Hematopoietic multipotent progenitor cell treated with erythropoietin and hydrocortisone succinate and interleukin-3 and kit ligand, for 15 days (in vitro differentiated cells): ENCODE measurements around the gene MPRIP.

Source experiments
- DNase-seq: peaks from one replicate; pipeline ENCODE4 v3.0.0-alpha.2; 2015; ENCODE audit warnings: low spot score

Gene MPRIP

DNA sequence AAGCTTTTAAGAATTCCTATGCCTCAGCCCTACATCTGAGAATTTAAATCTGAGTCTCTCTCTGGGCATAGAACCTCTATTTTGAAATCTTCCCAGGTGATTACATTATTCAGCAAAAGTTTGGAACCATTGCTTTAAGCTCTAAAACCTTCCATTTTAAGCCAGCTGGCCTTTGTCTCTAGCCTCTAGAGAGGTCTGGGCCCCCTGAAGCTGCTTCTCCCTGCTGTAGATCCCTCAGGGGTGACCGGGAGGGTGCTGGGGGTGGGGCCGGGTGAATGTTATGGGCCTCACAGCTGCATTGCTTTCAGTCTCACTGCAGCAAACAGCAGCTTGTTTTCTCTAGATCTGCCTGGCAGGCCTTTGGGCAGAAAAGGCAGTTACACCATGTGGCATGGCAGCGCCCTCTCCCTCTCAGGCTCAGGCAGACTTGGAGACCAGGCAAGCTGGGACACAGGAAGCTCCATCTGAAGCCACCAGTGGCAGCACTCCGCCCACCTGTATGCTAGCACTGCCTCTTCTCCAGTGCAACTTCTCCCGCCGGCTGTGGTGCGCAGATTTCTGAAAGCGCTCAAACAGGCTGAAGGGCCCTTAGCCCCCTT is 66.3 kb downstream of the MPRIP start:
- peak; percentile 32 for DNase-seq

DNA sequence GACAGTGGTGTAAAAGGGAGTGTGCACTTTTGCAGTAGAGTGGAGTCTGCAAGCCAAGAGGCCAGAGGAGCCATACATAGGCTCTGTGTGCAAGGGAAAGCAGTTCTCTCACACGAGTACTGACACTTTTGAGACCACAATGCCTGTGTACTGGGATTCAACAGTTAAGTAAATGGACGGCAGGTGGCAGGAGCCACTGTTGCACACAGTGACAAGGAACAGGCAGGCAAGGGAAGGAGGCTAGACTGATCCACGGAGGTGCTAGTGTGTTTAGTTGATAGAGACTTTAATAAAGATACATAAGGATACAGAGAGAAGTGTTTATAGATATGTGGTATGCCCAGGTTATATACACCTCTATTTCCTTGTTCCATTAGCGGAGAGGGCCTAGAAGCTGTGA is 67.0 kb downstream of the MPRIP start:
- DNase-seq = peak; percentile 54

DNA sequence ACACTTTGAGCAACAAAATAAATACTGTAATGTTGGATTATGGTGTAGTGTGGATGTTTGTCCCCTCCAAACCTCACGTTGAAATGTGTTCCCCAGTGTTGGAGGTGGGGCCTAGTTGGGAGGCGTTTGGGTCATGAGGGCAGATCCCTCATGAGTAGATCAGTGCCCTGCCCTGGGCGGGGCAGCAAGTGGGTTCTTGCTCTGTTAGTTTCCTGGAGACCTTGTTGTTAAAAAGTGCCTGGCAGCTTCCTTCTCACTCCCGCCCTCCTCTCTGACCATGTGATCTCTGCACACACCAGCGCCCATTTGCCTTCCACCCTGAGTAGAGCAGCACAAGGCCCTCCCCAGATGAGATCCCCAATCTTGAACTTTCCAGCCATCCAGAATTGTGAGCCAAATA is 67.7 kb downstream of the MPRIP start:
- peak; percentile 91 for DNase-seq

DNA sequence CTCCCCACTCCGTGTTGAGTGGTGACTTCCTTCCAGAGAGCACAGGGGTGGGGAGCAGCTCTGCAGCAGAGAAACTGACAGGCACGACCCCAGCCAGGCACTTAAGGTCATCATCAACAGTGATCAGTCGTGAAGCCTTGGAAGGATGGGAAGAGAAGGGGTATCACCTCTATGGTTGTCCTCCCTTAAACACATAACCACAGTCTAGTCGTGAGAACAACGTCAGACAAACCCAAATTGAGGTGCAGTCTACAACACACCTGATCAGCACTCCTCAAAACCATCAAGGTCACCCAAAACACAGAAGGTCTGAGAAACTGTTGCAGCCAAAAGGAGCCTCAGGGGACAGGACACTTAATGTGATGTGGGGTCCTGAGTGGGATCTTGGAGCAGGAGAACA is 68.3 kb downstream of the MPRIP start:
- DNase-seq = no peak

DNA sequence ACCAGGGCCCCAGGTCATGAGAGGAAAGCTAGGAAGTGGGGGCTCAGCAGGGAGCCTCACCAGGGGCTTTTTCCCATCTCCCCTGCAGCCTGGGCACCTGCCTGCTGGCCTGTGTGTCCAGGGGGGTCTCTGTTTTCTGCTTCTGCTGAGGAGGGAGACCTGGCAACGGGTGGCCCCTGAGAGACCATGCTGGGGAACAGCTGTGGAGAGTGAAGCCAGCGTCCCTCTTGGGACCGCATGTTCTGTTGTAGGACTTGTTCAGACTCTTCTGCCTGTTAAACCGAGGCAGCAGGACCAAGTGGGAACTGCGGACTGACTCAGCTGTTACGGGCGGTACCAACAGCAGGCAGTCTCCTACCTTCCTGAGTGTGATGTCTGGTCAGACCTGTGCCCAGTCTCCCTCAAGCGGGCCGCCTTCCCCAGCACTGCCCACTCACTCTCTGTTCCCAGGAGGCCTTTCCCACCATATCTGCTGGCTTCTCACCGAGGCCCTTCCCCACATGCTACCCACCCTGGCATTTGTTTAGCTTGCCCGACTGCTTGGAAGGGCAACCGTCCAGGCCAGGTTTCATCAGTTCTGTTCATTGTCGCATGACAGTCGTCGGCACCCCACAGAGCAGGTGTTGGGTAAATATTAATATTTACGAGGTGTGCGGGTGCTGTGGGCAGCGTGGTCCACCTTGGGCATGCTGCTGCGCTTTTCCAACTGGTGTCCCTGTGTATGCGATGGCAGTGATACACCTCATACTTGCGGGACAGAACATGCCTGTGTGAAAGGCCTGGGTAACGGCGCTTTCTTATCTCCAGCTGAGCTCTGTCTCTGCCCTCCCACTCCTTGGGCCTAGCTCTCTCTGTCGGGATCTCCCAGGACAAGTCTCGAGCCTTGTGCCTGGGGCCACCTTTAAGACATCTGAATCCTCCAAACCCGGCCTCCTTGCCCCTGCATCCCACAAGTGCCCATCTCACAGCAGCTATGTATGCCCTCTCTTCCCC is 69.4 kb downstream of the MPRIP start:
- peak; percentile 45 for DNase-seq

DNA sequence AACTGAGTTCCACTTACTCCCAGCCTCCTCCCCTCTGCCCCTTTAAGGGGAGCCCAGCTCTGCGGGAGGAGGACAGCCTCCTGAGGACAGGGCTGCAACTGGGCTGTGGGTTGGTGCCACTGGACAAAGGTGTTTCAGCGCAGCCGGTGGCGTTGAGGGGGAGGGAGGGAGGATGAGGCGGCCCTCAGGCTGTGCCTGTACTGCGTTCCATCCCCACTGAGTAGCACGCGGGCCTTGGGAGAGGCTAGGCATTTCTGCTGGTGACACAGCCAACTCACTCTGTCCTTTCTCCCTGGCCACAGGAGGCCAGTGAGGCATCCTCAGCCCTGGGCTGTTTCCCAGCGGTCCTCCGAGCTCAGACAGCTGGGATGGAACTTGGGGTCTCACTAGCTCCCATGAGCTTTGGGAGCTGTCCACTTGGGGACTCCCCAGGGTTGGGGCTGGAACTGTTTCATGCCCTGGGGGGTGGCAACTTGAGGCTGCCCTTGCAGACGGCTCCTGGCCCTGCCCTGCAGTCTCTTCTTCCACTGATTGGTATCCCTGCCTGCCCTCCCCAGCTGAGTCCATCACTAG is 70.5 kb downstream of the MPRIP start:
- no peak for DNase-seq

DNA sequence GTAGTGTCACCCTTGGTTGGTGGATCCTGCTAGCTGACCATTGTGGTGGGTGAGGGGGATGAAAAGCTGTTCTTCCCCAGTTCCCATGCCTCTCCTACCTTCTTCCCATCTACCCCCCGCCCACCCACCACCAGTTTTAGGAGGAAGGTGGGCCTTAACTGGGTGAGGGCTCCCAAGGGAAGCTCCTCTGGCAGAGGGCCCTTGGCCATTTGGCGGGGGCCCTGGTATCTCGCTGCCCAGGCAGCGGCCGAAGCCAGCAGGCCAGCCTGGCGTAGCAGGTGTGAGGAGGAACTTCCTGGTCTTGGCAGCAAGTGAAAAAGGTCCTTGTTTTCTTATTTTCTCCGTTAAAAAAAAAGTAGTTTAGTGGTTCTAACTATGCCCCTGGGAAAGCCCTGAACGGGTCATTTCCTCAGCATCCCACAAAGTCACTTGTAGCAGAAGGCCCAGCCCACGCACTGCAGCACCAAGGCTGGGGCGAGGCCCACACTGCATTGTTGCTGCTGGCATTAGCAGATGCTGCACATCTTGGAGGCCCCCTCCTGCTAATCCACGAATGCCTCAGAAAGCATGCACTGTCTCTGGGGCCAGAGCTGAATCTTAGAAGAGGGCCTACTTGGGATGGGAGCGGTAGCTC is 72.5 kb downstream of the MPRIP start:
- DNase-seq = no peak

DNA sequence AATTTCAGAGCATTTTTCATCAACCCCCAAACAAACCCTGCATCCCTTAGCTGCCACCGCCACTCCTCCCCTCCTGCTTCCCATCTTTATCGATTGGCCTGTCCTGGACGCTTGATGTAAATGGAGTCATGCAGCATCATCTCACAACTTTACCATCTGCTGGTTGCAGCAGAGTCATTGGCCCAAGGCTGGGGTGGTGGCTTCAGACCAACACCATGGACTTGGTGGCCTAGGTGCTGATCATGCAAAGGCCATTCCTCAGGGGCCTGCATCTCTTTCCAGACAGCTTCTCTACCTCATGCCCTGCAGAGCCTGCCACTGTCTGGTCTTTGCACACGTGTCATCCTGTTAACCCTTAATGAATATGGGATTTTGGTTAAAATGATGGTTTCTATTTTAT is 73.4 kb downstream of the MPRIP start:
- DNase-seq = no peak

DNA sequence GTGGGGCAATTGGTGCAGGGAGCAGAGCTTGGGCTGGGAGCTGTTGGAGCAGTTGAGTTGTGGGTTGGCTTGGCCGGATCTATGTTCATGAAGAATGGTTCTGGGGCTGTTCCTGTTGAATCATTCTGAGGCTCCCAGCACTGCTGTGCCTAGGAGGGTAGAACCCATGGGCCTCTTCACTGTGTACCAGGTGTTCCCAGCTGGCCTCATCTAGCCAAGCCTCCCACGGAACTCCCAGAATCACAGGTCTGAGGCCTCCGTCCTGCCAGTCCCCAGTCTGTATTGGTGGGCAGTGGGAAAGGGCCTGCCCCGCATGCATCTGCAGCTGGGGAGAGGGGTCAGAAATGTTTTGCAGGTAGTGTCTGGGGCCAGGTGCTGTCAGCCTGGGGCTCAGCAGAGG is 74.1 kb downstream of the MPRIP start:
- no peak for DNase-seq

DNA sequence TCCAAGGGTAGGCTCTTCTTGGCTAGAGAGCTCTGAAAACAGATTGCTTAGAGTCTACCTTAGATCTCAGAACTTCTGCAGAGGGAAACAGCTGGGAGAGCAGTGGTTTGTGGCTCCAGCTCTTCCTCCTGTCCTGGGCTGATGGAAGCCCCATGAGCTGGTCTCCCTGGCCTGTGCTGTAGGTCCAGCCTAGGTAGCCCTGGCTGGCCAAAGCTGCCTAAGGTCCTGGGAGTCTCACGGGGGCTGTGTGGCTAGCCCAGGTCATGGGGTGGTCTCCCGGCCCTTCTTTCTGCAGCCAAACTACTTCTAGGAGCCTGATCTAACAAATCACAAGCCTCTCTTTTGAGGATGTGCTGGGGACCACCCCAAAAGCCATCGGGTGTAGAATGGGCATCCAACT is 75.7 kb downstream of the MPRIP start:
- DNase-seq = no peak

DNA sequence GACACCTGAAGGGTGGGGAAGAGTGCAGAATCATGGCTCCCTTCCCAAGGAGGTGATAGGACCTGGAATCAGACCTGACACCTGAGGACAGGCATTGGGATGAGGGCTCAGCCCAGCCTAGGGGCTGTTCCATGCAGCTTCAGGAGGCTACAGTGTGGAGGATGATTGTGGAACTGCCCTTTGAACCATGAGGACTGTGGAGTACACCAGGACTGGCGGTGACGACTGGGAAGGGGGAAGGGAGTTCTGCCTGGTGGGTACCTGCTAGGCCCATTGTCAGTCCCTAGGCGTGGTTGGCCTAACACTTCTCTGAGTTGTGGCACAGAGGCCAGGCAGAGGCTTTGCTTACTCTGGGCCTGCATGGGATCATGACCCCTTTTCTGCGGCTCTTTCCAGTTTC is 76.1 kb downstream of the MPRIP start:
- no peak for DNase-seq

DNA sequence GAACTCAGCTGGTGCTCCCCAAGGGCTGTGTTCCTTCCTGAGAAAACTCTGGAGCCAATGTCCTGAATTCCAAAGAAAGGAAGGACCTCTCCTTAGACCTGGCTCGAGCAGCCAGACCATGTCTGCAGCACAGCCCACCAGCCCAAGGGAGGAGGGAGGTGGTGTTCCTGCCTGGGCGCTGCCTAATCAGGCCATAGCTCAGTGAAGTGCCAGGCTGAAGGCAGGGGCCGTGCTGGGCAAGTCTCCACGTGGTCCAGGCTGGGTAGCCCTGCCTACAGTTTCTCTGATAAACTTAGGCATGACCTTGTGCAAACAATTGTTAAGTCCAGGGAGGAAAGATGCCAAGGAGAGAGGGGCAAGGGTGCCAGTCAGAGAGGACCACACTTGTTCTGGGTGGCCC is 76.8 kb downstream of the MPRIP start:
- no peak for DNase-seq

DNA sequence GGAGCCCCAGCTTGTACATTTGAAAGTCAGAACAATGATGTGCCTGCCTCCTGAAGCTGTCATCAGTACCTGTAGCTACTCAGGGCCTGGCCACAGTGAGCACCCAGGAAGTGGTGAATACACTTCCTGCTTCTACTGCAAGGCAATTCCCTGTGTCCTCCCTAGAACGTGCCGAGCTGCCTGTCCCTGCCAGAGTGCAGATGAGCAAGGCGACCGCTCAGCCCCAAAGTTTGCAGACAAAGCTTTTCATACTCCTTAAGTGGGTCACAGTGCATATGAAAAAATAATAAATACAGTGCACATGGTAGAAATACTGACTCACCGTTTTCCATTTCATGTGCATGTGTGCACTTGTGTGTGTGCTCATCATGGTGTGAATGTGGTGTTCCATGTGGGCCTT is 77.3 kb downstream of the MPRIP start:
- DNase-seq = no peak

DNA sequence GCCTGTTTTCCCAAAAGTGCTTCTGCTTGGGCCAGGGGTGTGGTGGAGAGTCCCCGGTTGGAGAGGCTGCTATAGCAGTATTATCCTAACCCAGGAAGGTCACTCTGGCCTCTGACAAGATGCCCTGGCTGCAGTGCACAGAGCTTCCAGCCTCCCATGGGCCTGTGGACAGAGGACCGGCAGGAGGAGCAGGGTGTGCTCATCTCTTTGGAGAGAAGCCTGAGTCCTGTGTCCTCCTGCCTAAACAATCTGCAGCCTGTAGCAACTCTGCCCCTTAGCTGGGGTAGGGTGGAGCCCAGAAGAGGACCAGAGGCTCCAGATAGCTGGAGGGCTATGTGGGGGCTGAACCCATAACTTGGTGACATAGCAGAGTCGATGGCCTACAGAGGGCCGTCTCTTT is 78.0 kb downstream of the MPRIP start:
- DNase-seq = no peak

DNA sequence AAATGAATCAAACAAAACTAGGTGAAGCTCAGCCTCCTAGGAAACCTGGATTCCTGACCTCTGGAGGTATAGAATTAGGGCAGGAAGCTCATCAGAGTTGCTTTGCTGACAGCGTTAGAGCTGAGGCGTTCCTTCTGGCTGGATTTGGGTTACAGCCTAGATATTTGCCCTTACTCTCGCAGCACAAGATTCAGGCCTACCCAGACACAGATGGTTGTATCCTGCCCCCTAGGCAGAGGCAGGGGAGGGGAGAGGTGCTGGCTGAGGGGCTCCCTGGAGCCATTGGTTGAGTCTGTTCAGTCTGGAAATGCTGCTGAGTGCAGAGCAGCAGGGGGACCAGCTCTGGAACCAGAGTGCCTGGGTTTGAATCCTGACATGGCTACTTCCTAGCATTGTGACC is 78.4 kb downstream of the MPRIP start:
- no peak for DNase-seq

DNA sequence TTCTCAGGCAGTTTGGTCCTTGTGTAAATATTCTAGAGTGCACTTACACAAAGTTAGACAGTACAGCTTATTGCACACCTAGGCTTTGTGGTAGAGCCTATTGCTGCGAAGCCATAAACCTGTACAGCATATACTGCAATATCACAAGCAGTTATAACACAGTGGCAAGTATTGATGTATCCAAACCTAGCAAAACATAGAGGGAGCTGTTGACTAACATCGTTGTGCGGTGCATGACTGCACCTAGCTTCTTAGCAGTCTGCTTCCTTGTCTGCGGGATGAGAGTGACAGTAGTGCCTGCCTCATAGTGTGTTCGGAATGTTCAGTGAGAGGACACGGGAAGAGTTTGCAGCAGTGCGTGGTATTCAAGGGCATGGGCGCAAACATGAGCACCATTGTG is 78.9 kb downstream of the MPRIP start:
- DNase-seq = no peak

DNA sequence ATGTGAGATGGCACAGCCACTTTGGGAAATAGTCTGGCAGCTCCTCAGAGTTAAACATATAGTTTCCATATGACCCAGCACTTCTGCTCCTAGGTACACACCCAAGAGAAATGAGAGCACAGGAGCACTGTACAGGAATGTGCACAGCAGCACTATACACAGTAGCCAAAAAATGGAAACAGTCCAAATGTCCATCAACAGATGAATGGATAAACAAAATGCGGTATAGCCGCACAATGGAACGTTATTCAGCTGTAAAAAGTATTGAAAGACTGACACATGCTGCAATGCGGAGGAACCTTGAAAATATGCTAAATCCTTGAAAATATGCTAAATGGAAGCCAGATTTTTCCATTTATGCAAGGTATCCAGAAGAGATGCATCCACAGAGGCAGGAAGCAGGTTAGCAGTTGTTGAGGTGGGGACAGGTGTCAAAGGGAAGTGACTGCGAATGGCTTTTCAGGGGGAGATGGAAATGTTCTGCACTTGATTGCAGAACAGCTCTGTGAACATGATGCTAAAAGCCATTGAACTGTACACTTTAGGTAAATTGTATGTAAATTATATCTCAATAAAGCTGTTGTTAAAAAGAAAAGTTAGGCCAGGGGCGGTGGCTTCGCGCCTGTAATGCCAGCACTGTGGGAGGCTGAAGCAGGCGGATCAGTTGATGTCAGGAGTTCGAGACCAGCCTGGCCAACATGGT is 80.7 kb downstream of the MPRIP start:
- DNase-seq = no peak

DNA sequence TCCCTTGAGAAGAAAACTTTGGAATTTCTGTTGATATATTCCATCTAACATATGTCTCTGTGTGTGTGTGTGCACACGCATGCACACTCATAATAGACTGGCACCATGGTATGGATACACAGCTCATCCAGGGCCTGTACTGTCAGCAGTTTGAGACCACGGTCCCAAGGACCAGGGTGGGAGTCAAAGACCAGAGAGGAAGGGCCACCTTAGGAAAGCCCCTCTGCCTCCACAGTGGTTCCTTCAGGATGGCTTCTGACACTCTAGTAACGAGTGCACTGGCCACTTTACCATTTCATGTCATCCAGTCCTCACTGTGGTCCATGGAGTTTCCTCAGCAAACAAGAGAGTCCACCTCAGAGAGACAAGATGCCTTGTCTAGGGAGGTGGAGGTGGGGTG is 82.1 kb downstream of the MPRIP start:
- DNase-seq = no peak

DNA sequence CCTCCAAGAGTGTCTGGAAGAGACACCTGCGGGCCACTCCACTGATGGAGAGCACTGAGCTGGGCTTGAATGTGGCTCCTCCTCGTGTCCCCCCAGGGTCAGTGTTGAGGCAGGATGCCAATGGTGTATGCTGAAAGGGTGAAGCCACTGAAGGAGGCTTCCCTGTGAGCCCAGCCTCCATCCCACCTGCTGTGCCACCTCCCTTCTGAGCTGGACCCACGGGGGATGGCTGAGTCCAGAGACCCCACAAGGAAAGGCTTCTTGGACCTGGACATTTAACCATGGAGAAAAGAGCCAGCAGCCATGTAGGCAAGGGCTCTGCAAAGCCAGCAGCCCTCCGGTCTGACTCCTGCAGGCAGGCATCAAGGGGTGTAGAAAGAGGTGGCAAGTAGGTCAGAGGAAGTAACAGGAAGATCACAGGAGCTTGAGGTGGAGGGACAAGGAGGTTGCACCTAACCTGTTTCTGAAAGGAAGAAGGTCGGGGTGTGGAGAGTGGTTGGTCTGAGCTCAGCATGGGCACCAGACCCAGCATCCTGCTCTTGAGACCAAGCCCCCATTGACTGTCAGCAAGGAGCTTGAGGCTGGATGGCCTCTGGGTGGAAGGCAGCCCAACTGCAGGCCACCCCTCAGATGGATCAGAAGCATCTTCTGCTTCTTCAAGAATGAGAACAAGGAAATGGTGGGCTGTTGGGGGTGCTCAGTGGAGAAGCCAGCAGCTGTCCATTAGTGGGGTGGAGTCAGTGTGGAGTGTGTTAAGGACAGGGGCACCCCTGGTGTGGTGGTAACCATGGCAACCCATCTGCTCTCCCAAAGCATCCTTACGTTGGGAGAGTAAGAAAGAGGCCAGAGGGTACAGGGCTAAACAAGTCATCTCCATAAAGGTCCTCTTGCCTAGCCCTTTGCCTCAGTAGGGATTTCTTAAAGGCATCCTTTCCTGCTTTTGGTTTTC is 83.2 kb downstream of the MPRIP start:
- no peak for DNase-seq

DNA sequence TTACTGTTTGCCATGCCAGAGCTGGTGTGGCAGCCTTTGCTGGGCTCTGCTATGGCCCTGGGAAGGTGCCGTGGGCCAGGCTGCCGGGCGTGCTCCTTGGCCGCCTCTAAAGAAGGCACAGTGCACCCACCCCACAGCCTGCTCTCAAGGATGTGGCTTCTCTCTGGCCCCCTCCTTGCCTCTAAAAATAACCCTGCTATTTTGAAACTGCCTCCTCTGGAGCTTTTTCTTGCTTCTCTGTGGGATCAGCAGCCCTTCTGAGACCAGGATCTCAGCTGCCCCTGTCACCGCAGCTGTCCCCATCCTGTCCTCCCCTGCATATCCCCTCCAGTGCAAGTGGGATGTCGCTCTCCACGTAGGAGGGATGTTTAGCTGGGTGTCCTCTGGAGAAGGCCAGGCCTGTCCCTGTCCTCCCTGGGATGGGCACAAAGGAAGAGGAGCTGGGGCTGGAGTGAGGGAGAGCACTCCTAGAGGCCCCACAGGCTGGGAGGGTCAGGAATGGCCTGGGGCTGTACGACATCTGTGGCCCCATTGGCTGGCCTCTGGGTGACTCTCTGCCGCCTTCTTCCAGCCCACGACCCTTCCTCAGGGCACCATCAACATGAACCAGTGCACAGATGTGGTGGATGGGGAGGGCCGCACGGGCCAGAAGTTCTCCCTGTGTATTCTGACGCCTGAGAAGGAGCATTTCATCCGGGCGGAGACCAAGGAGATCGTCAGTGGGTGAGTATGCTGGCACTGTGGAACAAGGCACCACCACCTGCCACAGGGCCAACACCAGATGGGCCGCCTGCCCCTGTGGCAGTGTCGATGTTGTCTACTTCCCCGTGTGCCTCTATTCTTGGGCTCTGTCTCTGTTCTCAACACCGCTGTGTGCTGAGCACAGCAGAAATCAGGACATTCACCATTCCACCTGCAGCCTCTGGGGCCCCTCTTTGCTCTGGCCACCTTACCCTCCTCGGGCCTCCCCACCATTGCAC is 84.2 kb downstream of the MPRIP start:
- DNase-seq = no peak
